Renal cortical epithelial cell (primary cell): ENCODE measurements around the gene TBC1D2. TPM values are rescaled to one million over a fixed set of nuclear protein-coding genes. Genes with fewer than 3 reads are reported as not detected.
A peak's percentile ranks its signal among the peaks of the same experiment; 100 is the strongest.
"Not testable (repeated sequence)": the region's sequence is repeated elsewhere in the genome, so short reads cannot be mapped to it uniquely, and the experiment has no call there.

Experiments used
- DNase-seq: peaks from one replicate; pipeline ENCODE4 v3.0.0-alpha.2; 2011; ENCODE audit warnings: low read depth
- total RNA-seq: library from RNA; depleted of rRNA; stranded (reverse); fragments of >200 nt; gene quantifications from 2 replicates; pipeline ENCODE4 v1.2.3, GENCODE V29; 2014

TBC1D2 gene, protein sequence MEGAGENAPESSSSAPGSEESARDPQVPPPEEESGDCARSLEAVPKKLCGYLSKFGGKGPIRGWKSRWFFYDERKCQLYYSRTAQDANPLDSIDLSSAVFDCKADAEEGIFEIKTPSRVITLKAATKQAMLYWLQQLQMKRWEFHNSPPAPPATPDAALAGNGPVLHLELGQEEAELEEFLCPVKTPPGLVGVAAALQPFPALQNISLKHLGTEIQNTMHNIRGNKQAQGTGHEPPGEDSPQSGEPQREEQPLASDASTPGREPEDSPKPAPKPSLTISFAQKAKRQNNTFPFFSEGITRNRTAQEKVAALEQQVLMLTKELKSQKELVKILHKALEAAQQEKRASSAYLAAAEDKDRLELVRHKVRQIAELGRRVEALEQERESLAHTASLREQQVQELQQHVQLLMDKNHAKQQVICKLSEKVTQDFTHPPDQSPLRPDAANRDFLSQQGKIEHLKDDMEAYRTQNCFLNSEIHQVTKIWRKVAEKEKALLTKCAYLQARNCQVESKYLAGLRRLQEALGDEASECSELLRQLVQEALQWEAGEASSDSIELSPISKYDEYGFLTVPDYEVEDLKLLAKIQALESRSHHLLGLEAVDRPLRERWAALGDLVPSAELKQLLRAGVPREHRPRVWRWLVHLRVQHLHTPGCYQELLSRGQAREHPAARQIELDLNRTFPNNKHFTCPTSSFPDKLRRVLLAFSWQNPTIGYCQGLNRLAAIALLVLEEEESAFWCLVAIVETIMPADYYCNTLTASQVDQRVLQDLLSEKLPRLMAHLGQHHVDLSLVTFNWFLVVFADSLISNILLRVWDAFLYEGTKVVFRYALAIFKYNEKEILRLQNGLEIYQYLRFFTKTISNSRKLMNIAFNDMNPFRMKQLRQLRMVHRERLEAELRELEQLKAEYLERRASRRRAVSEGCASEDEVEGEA
- 32.3 and 111 TPM in 2 replicates for total RNA-seq

DNA sequence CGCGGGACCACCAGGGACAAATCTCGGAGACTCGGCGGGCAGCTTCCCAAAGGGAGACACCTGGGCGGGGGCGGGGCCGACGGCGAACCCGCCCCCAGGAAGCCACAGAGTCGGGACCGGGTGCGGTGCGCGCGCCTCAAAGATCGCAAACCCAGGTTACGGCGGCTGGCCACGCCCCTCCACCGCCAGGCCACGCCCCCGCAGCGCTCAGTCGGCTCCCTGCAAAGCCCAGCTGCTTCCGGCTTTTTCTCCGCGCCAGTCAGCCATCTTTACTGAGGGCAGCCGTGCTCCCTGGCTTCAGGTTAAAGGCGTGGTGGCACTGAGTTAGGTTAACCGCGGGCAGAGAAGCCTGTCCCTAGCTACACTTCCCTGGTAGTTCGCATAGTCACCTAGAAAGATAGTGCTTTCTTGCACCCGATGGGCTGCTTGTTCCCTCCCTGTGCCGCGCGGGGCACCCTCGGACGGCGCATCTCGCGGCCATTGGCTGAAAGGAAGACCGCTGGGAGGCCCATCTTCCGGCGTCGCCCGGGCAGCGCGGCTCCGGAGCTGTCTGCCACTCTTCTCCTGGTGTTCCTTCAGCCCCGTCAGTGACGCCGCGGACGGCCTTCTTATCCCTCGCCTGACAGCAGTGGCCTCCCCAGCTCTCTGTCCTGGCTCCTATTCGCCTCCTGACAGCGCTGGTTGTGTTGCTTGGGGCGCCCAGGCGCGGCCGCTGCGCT is at the start of gene TBC1D2:
Gene TBC1D2 (minus strand): TSS at position 72 of the 719 bp plus-strand sequence. CDS start 108 bp downstream, outside the sequence.
- peak; percentile 82 for DNase-seq

DNA sequence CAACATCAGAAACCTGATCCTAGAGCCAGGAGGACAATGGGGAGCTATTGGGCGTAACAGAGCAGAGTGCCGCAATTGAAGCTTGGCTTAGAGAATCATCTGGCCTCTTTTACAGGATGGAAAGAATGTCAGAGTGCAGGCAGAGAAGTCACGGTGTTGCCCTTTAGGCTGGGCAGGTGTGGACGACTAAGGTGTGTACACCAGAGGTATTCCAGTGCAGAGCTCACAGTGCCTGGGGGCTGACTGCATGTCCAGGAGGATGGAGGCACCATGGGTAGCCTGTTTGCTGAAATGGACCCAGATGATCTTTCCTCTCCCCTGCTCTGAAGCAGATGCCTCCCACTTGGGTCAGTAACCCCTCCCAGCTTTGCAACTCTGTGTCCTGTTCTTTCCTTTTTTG is 48.9 kb upstream of the TBC1D2 start:
- no peak for DNase-seq

DNA sequence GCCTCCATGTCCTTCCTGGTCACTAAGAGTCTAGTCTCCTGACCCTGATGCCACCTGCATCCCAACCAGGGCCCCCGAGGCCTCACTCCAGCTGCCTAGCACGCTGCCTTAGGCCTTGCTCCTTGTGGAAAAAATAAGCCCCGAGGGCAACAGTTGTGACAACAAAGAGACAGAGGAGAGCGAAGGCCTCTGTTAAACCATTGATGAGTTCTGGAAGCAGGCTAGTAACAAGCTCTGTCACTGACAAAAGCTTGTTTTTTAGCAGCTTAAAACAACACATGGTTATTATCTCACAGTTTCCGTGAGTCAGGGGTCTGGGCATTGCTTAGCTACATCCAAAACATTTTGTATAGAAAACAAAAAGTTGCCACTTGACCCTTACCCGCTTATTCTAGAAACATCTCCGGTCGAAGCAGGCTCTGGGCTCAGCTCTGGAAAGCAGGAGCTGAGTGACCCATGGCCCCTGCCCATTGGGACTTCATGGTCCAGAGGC is 48.2 kb upstream of the TBC1D2 start:
- no peak for DNase-seq

DNA sequence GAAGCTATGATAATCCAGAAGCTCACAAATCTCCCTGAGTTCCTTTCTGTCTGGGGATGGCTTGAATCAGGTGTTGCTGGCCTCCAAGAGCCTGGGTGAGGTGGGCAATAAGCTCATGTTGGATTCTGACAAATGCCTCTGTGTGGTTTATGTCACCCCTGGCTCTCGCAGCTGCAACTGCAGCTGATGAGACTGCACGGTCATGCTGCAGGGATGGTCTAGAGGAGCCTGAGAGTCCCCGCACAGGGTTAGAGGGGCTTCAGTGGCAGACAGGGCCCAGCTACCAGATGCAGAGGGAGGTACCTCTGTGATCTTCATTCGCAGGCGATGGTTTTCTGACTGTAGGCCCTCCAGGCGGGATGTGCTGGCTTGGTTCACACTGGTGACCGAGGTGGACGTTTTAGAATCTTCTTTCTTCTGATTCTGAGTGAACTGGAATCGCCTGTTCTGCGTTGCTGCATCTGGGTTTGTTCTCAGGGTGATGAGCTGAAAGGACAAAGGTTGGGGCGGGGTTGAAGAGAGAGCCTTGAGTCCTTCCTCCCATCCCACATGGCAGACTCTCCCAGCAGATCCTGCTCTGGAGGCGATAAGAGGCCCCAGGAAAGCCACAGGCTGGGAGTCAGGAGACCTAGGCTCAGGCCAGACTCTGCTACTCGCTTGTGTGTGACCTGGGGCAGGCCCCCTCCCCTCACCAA is 47.6 kb upstream of the TBC1D2 start:
- DNase-seq: no peak

DNA sequence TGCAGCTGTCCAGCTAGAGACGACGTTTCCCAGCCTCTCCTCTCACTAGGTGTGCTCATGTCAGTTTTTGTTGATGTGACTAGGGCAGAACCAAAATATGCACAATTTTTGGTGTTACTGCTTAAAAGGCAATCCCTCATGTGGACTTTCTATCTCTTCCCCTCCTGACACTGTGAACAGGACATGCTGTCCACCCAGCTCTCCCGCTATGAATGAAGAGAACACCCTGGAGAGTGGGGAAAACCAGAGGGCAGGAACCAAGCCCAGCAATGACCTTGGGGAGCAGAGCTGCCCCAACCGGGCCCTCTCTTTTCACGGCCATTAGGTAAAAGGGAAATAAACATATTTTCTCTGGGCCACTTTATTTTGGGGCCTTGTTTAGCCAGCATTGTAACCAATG is 46.7 kb upstream of the TBC1D2 start:
- DNase-seq: no peak

DNA sequence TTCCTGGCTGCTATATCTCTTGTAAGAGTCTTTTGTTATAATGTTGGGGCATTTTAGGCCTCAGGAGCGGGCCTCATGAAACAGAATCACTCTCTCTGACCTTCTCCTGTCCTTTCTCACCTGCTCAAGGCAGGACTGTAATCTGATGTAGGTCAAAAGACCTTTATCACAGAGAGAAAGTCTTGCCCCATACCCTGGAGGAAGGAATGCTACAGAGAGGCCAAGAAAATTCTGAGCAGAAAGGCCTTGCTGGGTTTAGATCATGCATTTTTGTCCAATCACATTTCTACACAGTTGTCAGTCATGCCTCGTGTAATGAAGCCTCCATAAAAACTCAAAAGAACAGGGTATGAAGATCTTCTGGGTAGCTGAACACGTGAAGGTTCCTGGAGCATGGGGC is 45.2 kb upstream of the TBC1D2 start:
- no peak for DNase-seq

DNA sequence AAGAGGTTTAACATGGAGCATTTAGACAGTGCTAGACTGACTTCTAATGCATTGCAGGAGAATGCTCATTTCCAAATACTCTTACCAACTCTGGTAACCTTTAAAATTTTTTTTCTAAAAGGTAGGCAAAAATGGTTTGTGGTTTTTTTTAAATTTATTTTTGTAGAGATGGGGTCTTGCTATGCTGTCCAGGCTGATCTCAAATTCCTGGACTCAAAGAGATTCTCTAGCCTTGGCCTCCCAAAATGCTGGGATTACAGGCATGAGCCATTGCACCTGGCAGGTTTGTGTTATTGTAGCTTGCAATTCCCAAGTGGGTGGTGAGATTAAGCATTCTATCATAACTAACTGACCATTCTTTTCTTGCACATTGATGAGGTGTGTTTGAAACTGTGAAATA is 43.0 kb upstream of the TBC1D2 start:
- DNase-seq: no peak

DNA sequence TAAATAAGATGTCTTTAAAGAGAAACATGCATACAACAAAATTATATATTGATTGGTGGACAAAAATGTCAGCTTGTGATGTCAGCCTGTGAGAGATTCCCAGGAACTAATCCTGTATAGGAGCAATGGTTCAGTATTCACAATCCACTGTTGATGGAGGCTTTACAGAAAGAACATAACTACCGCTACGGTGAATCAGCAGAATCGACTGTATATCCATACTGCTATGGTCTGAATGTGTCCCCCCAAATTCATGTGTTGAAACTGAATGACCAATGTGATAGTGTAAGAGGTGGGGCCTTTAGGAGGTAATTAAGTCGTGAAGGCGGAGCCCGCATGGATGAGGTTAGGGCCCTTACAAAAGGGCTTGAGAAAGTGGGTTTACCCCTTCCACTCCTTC is 40.4 kb upstream of the TBC1D2 start:
- DNase-seq: no peak

DNA sequence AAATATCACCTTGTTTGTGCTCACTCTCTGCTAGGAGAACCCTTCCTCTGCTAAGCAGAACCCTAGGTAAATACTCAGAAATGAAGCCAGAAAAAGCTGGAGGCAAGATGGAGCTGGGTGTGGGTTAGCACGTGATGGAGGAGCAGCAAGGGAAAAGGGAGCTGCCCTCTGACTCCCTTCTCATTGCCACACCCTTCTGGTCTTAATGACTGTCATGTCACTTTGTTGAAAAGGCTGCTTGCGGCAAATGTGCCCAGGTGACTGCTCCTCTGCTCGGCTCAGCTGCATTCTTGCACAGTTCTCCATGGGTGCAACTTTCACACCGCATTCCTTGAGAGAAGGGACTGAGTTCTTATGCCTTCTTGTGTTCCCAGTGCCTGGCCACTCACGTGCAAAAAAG is 36.4 kb upstream of the TBC1D2 start:
- DNase-seq: no peak

DNA sequence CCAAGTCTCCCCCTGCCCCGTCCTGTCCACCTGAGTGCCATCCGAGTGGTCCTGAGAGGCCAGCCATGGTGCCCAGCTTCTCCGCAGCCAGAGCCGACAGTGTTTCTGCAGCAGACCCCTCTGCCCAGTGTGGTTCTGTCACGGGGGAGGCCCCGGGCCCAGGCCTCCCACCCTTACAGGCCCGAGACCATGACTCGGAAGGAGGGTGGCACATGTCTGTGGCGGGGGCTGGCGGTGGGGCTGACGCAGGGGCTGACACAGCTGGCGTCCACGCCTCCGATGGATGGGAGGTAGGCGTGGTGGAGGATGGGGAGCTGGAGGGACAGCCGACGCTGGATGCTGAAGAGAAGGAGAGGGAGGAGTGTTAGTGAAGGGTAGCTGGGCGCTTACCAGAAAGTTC is 35.0 kb upstream of the TBC1D2 start:
- DNase-seq: no peak

DNA sequence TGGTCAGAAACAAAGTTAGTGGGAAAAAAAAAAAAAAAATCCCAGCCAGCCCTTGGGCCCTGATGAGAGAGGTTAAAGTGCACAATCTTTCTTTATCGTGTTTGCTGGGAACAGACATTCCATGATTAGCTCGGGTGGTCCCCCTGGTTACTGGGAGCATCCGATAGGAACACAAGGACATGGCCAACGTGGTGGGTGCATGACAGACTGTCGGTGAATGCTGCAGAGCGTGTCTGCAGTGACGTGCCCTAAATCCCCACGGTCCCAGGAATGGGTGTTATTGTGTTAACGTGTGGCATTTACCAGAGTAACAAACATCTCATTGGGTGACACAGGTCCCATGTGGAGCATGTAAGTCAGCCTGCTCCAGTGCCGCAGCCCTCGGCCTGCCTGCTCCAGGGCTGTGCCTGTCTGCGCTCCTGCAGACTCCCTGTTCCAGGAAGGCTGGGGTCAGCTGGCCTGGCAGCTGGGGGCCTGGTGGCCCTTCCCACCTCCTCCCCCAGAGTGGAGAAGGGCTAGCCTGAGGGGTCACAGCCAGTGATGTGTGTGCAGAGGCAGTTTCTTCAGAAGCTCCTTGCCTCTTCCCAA is 34.3 kb upstream of the TBC1D2 start:
- DNase-seq: no peak

DNA sequence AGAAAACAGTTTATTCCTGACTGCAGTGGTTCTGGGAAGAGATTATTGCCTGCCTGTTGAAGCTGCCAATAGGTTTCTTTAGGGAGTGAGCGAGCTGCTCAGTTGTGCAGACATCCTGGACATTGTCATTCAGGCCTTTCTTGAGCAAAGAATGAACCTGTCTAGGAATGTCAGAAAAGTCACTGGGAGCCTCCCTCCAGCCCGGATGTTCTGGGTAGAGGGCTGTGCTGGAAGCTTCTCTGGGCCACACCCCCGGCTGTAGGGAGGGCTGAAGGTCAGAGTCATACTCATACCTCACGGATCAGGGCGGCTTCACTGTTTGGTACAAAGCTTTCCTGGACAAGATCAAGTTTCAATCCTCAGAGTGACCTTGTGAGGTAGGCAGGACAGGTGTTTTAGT is 33.4 kb upstream of the TBC1D2 start:
- DNase-seq: peak; percentile 5

DNA sequence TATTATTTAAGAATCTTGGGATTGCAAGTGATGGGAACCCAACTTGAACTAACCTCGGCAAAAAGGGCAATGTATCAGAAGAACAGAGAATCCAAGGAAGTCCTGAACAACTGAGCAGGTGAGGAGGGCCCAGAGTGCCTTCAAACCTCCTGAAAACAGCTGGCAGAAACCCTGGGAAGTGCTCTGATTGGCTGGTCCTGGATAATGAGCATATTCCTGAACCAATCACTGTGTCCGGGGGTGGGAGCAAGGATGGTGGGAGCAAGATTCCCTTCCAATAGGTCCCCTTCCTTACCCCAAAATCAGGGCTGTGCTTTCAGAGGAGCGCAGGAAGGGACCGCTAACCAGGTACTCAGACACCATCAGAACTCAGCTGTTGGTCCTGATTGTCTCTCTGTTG is 31.9 kb upstream of the TBC1D2 start:
- no peak for DNase-seq

DNA sequence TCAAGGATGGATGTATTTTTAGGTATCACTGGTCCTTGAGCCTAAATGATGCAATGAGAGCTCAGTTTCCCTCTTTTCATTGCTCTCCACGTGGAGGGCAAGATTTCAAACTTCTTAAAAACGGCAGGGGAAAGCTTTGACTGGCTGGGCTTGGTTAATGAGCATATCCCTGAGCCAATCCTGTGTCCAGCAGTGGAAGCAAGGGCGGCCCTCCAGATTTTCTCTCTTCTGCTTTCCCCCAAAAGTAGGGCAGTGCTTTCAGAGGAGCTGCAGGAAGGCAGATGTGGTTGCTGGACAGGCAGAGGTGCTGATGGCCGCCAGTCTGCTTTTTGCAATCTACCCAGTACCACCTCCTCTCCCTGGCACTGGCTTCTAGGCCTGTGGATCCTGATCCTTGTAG is 30.0 kb upstream of the TBC1D2 start:
- DNase-seq: no peak

DNA sequence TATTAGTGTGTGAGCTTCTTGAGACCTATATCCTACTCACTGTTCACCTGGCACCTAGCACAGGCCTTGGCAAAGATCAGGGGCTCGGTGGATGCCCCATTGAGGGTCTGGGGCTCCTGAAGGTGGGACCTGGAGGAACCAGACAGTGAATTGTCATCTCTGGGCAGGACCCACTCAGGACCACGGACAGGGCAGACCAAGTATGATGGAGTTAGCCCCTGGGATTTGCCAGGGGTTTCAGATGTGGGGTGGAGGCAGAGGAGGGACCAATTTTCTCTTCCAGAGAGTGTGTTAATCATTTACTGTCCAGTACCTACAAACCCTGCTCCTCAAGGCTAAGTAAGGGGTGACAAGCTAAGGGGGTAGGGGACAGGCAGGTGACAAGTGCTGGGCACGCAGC is 29.3 kb upstream of the TBC1D2 start:
- DNase-seq: no peak

DNA sequence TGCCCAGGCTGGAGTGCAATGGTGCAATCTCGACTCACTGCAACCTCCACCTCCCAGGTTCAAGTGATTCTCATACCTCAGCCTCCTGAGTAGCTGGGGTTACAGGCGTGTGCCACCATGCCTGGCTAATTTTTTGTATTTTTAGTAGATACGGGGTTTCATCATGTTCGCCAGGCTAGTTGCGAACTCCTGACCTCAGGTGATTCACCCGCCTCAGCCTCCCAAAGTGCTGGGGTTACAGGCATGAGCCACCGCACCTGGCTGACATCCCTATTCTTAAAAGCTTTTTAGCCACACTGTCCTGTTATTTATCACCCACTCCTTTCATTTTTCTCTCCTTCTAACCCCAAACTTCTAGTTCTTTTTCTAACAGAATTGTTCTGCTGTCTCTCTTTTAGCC is 27.7 kb upstream of the TBC1D2 start:
- not testable (repeated sequence) for DNase-seq

DNA sequence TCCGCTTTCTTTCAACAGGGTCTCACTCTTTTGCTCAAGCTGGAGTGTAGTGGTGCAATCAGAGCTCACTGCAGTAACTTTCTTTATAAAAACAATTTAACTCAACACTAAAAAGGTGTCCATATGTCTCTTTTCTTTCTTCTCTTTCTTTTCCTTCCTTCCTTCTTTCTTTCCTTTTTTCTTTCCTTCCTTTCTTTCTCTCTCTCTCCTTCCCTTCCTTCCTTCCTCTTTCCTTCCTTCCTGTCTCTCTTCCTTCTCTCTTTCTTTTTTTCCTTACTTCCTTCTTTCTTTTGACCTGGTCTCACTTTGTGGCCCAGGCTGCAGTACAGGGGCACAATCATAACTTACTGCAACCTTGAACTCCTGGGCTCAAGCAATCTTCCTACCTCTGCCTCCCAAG is 25.8 kb upstream of the TBC1D2 start:
- DNase-seq: no peak

DNA sequence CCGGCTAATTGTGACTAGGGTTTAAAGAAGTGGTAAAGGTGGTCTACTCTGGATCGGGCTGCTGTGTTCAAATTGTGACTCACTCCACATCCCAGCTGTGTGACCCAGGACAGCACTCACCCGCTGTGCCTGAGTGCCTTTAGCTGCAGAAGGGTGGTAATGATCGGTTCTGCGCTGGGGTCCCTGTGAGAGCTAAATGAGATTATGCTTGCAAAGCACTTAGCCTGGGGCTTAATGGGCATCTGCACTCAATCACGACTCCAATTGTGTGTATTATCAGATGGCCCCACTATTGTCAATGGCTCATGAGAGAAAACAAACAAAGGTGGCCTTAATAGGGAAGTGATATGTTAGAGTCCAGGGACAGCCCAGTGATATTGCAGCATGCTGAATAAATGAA is 25.1 kb upstream of the TBC1D2 start:
- no peak for DNase-seq

DNA sequence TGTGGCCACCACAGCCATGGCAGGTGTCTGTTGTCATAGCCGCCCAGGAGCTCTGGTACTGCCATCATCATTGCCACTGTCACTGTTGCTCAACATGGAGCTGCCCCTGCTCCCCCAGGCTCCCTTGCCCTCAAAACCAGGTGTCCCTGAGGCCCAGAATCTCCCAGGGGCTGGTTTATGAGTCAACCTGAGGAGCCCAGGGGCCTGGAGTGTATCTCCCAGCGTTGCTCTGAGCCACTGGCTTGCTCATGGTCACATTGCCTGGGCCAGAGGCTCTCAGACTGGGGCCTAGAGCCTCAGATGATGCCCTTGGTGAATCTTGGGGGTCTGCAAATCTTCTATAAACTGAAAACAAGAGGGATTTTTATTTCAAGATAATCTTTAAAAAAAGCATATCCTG is 24.7 kb upstream of the TBC1D2 start:
- DNase-seq: no peak

DNA sequence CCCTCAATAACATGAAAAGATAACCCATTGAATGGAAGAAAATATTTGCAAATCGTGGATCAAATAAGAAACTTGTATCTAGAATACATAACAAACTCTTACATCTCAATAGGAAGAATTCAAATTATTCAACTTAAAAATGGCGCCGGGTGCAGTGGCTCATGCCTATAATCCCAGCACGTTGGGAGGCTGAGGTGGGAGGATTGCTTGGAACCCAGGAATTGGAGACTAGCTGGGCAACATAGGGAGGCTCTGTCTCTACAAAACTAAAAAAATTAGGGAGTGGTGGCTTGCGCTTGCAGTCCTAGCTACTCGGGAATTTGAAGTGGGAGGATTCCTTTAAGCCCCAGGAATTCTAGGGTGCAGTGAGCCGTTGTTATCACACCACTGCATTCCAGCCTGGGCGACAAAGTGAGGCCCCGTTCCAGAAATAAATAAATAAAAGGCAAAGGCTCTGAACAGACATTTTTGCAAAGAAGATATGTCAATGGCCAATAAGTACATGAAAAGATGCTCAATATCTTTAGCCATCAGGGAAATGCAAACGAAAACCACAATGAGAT is 21.5 kb upstream of the TBC1D2 start:
- DNase-seq: no peak

DNA sequence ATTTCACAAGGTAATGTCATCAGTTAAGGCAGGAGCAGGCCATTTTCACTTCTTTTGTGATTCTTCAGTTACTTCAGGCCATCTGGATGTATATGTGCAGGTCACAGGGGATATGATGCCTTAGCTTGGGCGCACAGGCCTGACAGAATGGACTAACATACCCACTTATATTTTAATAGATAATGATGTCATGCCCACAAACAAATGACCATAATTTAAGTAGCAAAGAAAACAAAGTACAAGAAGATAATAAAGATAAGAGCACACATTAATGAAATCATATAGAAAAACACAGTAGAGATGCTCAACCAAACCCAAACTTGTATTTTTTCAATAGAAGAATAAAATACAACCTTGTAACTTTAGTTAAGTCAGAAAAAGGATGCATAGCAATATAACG is 19.7 kb upstream of the TBC1D2 start:
- no peak for DNase-seq
